ENCODE data around the gene UXS1.

The UXS1 gene

GRCh38 chr2:106059416-106060065, 134.6 kb downstream of the UXS1 start:
- Histone ChIP-seq H3K79me2 (ENCODE audit: control insufficient read depth, insufficient read depth, low read length, unreplicated experiment) (no peaks in the 10 kb centered on the region), H3K4me3 (ENCODE audit: low read depth, low read length) (no peak overlapping the region), H3K27ac (ENCODE audit: low read depth, low read length) (no peak overlapping the region), H3K36me3 (ENCODE audit: insufficient read depth, low read length) (no peaks in the 10 kb centered on the region), H3K27me3 (ENCODE audit: insufficient read depth, low read length) (peaks cover 26% of the 10 kb centered on the region), H2AFZ (ENCODE audit: low read length, unreplicated experiment) (no peak overlapping the region), H3K4me1 (ENCODE audit: control insufficient read depth, insufficient read depth, low read length, unreplicated experiment) (no peaks in the 10 kb centered on the region)

GRCh38 chr2:106058469-106059137, 135.5 kb downstream of the UXS1 start:
- Histone ChIP-seq H3K36me3 (ENCODE audit: insufficient read depth, low read length) (no peaks in the 10 kb centered on the region), H2AFZ (ENCODE audit: low read length, unreplicated experiment) (no peak overlapping the region), H3K27ac (ENCODE audit: low read depth, low read length) (no peak overlapping the region), H3K4me3 (ENCODE audit: low read depth, low read length) (no peak overlapping the region), H3K4me1 (ENCODE audit: control insufficient read depth, insufficient read depth, low read length, unreplicated experiment) (no peaks in the 10 kb centered on the region), H3K79me2 (ENCODE audit: control insufficient read depth, insufficient read depth, low read length, unreplicated experiment) (no peaks in the 10 kb centered on the region), H3K27me3 (ENCODE audit: insufficient read depth, low read length) (peaks cover 19% of the 10 kb centered on the region)

- Histone ChIP-seq H3K4me1 (ENCODE audit: control insufficient read depth, insufficient read depth, low read length, unreplicated experiment) (no peaks in the 10 kb centered on the region), H2AFZ (ENCODE audit: low read length, unreplicated experiment) (no peak overlapping the region), H3K27me3 (ENCODE audit: insufficient read depth, low read length) (peaks cover 19% of the 10 kb centered on the region), H3K79me2 (ENCODE audit: control insufficient read depth, insufficient read depth, low read length, unreplicated experiment) (no peaks in the 10 kb centered on the region), H3K4me3 (ENCODE audit: low read depth, low read length) (no peak overlapping the region), H3K27ac (ENCODE audit: low read depth, low read length) (no peak overlapping the region), H3K36me3 (ENCODE audit: insufficient read depth, low read length) (no peaks in the 10 kb centered on the region)
These were observed 136.9 kb downstream of the UXS1 start for GRCh38 chr2:106057206-106057605.

- no peak overlapping the region for H3K27ac ChIP-seq (ENCODE audit: low read depth, low read length)
- H3K27me3 ChIP-seq (ENCODE audit: insufficient read depth, low read length): peaks cover 15% of the 10 kb centered on the region
- H3K4me3 ChIP-seq (ENCODE audit: low read depth, low read length): no peak overlapping the region
- no peak overlapping the region for H2AFZ ChIP-seq (ENCODE audit: low read length, unreplicated experiment)
- no peaks in the 10 kb centered on the region for H3K36me3 ChIP-seq (ENCODE audit: insufficient read depth, low read length)
- no peaks in the 10 kb centered on the region for H3K79me2 ChIP-seq (ENCODE audit: control insufficient read depth, insufficient read depth, low read length, unreplicated experiment)
- H3K4me1 ChIP-seq (ENCODE audit: control insufficient read depth, insufficient read depth, low read length, unreplicated experiment): no peaks in the 10 kb centered on the region
These were observed 139.0 kb downstream of the UXS1 start for GRCh38 chr2:106054880-106055655.

- no peaks in the 10 kb centered on the region for H3K79me2 ChIP-seq (ENCODE audit: control insufficient read depth, insufficient read depth, low read length, unreplicated experiment)
- H2AFZ ChIP-seq (ENCODE audit: low read length, unreplicated experiment): no peak overlapping the region
- H3K27me3 ChIP-seq (ENCODE audit: insufficient read depth, low read length): peaks cover 11% of the 10 kb centered on the region; the same call in 1 of the 2 replicates
- no peaks in the 10 kb centered on the region for H3K36me3 ChIP-seq (ENCODE audit: insufficient read depth, low read length)
- no peaks in the 10 kb centered on the region for H3K4me1 ChIP-seq (ENCODE audit: control insufficient read depth, insufficient read depth, low read length, unreplicated experiment)
- no peak overlapping the region for H3K27ac ChIP-seq (ENCODE audit: low read depth, low read length)
- no peak overlapping the region for H3K4me3 ChIP-seq (ENCODE audit: low read depth, low read length)
These were observed 139.8 kb downstream of the UXS1 start for GRCh38 chr2:106054321-106054720.

- no peak overlapping the region for H3K27ac ChIP-seq (ENCODE audit: low read depth, low read length)
- H2AFZ ChIP-seq (ENCODE audit: low read length, unreplicated experiment): no peak overlapping the region
- H3K27me3 ChIP-seq (ENCODE audit: insufficient read depth, low read length): peaks cover 11% of the 10 kb centered on the region; the same call in 1 of the 2 replicates
- H3K4me3 ChIP-seq (ENCODE audit: low read depth, low read length): no peak overlapping the region
- H3K4me1 ChIP-seq (ENCODE audit: control insufficient read depth, insufficient read depth, low read length, unreplicated experiment): no peaks in the 10 kb centered on the region
- H3K79me2 ChIP-seq (ENCODE audit: control insufficient read depth, insufficient read depth, low read length, unreplicated experiment): no peaks in the 10 kb centered on the region
- H3K36me3 ChIP-seq (ENCODE audit: insufficient read depth, low read length): no peaks in the 10 kb centered on the region
These were observed 140.5 kb downstream of the UXS1 start for GRCh38 chr2:106053581-106053980.

- Histone ChIP-seq H3K36me3 (ENCODE audit: insufficient read depth, low read length) (no peaks in the 10 kb centered on the region), H3K4me1 (ENCODE audit: control insufficient read depth, insufficient read depth, low read length, unreplicated experiment) (no peaks in the 10 kb centered on the region), H3K4me3 (ENCODE audit: low read depth, low read length) (no peak overlapping the region), H3K27ac (ENCODE audit: low read depth, low read length) (no peak overlapping the region), H3K27me3 (ENCODE audit: insufficient read depth, low read length) (peaks cover 9% of the 10 kb centered on the region; the same call in 1 of the 2 replicates), H3K79me2 (ENCODE audit: control insufficient read depth, insufficient read depth, low read length, unreplicated experiment) (no peaks in the 10 kb centered on the region), H2AFZ (ENCODE audit: low read length, unreplicated experiment) (no peak overlapping the region)
These were observed 141.0 kb downstream of the UXS1 start for GRCh38 chr2:106053116-106053515.

GRCh38 chr2:106044859-106045258, 149.2 kb downstream of the UXS1 start:
- Histone ChIP-seq H3K27ac (ENCODE audit: low read depth, low read length) (no peak overlapping the region), H3K36me3 (ENCODE audit: insufficient read depth, low read length) (no peaks in the 10 kb centered on the region), H3K4me3 (ENCODE audit: low read depth, low read length) (no peak overlapping the region), H3K79me2 (ENCODE audit: control insufficient read depth, insufficient read depth, low read length, unreplicated experiment) (no peaks in the 10 kb centered on the region), H3K4me1 (ENCODE audit: control insufficient read depth, insufficient read depth, low read length, unreplicated experiment) (no peaks in the 10 kb centered on the region), H2AFZ (ENCODE audit: low read length, unreplicated experiment) (no peak overlapping the region), H3K27me3 (ENCODE audit: insufficient read depth, low read length) (peaks cover 11% of the 10 kb centered on the region)

- Histone ChIP-seq H3K27ac (ENCODE audit: low read depth, low read length) (no peak overlapping the region), H2AFZ (ENCODE audit: low read length, unreplicated experiment) (no peak overlapping the region), H3K79me2 (ENCODE audit: control insufficient read depth, insufficient read depth, low read length, unreplicated experiment) (no peaks in the 10 kb centered on the region), H3K4me1 (ENCODE audit: control insufficient read depth, insufficient read depth, low read length, unreplicated experiment) (no peaks in the 10 kb centered on the region), H3K4me3 (ENCODE audit: low read depth, low read length) (no peak overlapping the region), H3K27me3 (ENCODE audit: insufficient read depth, low read length) (peaks cover 13% of the 10 kb centered on the region), H3K36me3 (ENCODE audit: insufficient read depth, low read length) (no peaks in the 10 kb centered on the region)
These were observed 150.1 kb downstream of the UXS1 start for GRCh38 chr2:106044021-106044420.

Measured in ACC112 (cell line).